Stimulated activated CD4-positive, alpha-beta T cell treated with anti-CD3 and anti-CD28 coated beads, TNF-alpha, amount 100 ng/mL, for 48 hours (primary cell): ENCODE results near the gene TTC6.
A peak's percentile ranks its signal among the peaks of the same experiment; 100 is the strongest.

Experiments
- DNase-seq, 3 donors: peaks; one replicate each; pipeline ENCODE4 v3.0.0-alpha.2; 2020; ENCODE audit warnings: low read depth in 3 of 3

The TTC6 gene

DNA sequence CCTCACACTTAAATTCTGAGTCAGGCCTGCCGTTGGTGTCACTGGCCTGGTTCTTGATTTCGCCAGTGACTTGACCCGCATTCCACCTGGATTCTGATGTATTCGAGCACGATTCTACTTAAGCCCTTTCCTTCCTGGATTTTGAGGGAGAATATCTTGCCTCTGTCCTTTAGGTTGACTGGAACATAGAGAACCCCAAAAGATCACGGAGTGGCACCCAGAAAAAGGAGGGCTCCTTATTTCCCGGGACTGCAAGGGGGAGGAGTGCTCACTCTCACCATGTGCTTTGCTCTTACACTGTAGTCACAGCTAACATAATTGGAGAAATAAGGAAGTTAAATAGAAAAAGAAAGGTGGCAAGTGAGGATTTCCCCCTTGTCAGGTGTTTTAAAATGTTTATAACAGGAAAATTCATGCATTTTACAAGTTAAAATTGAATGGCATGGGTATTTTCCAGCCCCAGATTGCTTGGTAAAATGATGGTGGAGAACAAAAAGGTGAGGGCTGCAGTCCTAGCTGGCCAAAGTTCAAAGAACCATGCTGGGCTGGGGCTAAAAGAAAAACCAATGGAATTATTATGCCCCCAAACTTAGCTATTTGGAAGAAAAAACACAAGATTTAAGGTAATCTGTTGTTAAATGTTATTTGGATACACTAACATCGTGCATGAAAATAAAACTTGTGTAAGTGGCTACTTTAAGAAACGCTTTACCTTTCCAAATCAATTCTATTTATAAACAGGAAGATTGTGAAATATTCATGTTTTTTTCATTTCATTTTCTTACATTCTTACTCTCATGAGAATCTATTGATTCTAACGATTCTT is 9.2 kb upstream of the TTC6 start:
- no peak for DNase-seq

DNA sequence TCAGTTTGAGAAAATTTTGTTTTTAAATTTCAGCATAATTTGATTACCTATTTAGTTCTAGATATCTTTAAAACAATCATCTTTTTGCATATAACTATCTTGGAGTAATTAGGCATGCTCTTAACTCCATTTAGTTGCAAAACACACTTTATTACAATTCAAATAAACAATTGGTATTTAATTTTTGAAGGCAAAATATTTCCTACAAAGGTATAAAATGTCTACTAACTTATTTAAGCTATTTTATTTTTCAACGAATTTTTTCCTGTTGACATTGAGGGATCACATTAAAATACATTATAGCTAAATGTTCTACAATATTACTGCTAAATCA is 8.7 kb upstream of the TTC6 start:
- no peak for DNase-seq

DNA sequence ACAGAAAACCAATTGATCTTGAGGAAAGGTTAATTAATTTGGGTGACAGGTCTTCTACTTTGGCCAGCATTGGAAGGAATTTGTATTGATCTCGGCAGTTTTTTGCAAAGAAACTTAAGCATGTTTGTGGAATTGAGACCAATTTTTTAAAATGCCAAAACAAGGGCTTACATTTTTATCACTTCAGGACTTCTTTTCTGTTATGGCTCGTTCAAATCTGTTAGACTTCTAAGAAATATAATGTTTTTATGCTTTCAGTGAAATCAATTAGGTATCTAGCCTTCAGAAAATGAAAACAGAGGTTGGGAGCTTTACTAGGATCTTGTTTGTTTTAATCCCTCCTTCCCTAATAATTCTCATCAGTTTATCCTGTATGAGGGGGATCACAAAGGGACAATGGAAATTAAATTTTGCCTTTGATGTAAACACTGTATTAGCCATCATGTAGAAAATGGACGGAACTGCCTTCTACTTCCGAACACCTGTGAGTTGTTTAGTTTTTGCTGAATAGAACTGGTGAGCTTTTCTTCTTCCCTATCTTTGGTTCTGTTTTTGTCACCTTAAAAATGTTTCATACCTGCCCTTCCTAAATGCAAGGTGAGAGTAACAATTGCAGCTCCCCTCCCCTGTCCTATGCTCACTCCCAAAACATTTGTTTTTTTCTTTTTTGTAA is 8.2 kb upstream of the TTC6 start:
- no peak for DNase-seq

- DNase-seq, result no peak
Observed at GRCh38 chr14:37587881-37588666, 7.4 kb upstream of the TTC6 start.

GRCh38 chr14:37588667-37588955 is 6.8 kb upstream of the TTC6 start:
- no peak for DNase-seq

DNA sequence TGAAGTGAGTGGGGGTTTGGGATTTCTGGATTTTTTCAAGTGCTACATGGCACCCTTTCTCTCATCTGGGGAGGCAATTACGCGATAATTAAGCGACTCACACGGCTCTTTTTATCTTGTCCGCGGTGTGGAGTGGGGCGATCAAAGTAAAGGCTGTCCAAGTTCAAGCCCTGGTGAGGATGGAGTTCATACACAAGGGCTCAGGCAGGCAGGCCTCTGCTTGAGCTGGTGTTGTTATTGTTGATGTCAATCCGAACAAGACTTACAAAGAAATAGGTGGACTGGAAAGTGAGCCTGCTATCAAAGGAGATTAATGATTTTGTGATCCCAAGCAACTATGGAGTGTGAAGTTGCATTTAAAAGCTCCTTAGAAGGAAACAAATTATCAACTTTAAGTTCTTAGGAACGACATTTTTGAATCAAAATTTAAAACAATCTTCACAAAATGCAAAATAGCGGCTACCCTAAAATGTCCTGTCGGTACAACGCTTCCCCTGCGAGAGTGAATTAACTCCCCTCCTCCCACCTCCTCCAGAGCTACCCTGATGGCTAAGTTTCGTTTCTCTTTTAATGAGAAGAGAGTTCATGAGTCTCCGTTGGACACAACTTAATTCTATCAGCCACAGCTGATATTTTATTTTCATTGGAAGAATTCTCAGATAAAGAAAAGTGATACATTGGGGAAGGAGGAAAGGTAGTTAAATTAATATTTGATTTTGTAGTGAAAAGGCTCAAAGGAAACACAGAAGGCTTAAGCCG is 6.3 kb upstream of the TTC6 start:
- no peak for DNase-seq

DNA sequence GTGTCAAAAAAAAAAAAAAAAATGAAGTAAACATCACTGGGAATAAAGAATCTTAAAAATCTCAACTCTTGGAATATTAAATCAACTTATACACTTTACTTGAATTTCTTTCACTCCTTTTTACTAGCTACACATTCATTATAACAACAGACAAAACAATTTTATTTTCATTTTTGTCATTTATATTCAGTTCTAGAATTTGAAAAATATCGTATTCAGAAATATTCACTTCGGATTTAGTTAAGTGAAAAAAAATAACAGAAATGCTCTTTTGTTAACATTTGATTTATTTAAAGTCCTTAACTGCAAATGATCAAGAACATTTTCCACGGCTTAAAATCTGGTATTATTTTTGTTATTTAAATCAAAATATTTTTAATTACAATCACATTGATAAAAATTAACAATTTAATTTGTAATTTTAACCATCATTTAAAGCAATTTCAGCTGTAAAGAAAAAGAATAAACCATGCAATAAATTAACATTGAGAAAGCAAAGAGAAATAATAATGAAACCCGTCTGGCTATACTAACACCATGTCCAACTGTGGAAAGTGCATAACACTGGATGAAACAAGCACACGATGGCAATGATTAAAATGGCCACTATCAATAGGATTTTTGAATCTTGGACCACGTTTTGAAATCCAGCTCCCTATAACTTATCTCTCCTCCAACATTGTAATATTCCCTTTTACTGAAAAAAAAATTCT is 5.6 kb upstream of the TTC6 start:
- no peak for DNase-seq

DNA sequence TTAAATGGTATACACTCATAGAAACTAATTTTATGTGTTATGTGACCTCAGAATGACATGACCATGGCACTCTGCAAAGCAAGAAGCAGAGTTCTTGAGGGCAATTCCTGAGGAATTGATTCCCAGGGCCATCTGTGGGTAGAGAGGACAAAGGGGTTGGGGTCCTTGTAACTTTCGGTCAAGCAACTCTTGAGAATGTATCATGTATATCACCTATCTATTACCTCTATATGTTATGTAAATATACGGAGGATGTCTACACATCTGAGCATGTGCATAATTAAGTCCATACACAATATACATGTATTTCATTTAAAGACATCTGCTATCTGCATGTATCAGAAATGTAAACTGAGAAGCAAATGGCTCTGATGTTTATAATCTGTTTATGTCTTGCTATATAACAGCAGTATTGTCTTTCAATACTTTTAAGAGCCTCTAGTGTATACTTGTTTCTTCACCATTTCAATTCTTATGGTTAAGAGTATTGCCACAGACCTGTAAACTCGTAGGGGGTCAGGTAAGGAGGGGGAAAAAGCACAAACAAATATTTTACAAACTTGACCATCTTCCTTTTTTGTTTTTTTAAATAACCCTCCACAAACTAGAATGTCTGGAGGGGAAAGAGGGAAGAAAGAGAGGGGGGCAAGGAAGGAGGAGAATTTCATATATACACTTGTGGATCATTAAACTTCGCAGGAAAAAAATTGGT is 4.8 kb upstream of the TTC6 start:
- DNase-seq, result no peak

- no peak for DNase-seq
Observed at GRCh38 chr14:37591311-37591940, 4.0 kb upstream of the TTC6 start.

DNA sequence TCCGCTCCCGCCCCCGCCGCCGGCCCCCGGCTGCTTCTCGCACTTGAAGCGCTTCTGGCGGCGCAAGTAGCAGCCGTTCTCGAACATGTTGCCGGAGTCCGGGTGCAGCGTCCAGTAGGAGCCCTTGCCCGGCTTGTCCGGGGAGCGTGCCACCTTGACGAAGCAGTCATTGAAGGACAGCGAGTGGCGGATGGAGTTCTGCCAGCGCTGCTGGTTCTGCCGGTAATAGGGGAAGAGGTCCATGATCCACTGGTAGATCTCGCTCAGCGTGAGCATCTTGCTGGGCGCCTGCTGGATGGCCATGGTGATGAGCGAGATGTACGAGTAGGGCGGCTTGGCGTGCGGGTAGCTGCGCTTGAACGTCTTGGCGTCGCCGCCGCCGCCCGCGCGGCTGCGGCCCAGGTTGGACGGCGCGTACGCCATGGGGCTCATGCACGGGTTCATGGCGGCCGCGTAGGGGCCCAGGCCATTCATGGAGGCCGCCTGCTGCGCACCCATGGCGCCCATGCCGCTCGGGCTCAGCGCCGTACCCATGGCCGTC is 3.4 kb upstream of the TTC6 start:
- DNase-seq, result no peak

GRCh38 chr14:37592482-37593408 is 2.7 kb upstream of the TTC6 start:
- no peak for DNase-seq

- no peak for DNase-seq
Observed at GRCh38 chr14:37593511-37594237, 1.8 kb upstream of the TTC6 start.

DNA sequence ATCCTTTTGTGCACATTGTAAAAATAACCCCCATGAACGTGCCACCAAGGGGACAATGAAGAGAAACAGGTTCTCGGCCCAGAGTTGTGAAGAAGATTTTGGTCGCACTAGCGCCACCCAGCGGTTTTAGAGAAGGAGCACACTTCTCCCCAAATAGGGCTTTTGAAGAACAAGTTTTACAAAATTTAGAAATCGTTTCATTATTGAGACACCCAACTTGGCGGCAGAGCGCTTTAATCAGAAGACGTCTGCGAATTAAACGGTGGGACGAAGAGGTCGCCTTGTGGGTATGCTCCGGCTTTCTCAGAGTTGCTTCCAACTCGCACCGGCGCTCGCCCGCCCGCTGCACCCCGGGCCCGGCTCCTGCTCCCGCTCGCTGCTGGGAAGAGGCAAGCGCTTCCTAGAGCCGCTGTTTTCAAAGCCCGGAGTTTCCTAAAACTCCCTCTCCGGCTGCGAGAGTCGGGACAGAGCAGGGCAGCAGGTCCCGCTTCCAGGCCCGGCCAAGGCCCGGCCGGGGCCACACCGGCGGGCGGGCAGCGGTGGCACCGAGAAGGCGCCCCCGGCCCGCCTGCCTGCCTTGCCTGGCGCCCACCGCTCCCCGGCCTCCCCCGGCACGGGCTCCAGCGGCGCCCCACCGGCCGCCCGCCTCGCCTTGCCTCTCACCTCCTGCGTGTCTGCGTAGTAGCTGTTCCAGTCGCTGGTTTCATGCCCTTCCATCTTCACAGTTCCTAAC is 1.0 kb upstream of the TTC6 start:
- DNase-seq, result no peak

GRCh38 chr14:37595809-37596621 is 586 bp downstream of the TTC6 start:
- DNase-seq, result peak; percentile 53 to 77 (median 61)

DNA sequence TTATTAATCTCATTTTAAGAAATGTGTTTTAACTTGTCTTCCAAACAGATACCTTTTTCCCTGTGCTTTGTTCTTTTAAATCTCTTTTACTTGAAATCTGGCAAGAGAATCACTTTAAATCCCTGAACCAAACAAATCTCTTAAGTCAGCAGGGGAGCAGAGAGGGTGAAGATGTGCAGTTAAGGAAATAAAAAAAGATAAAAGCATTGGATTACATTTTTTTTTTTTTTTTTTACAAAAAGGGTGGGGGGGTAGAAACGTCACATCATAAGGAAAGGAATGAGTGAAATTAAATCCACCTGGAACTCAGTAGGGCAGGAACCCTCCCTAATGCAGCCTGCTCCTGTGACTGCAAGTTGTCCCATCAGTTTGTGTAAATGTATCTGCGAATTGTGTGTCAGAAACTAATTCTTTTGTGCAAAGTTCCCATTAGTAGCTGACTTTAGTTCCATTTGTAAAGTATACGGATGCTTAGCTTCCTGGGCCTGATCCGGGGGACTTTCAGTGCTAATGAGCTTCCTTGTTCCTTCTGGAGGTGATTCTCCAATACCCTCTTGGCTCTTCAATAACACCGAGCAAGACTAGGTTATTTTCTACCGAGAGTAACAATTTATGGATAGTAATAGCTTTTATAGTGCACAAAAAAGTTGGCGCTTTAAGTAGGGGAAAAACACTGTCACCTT is 1.5 kb downstream of the TTC6 start:
- no peak for DNase-seq

DNA sequence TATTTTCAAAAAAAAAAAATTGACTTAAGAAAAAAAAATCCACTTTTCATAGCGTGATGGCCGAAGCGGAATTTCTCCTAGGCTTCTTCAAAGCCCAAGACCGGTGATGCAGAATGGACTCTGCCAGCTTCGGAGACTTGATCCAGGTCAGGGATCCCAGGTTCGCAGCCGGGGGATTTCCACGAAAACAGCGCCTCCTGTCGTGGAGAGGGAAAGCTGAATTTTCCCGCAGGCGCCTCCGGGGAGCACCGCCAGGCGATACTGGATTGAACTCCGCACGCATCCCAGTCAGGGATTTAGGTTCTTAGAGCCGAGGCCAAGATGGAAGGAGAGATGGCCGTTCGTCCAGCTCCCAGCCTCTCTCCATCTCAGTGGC is 2.1 kb downstream of the TTC6 start:
- DNase-seq, result no peak
